ENCODE measurements around the gene ADARB2.

The ADARB2 gene

GRCh38 chr10:1395025-1395480 lies 342.3 kb downstream of the ADARB2 start:
- no peak for DNase-seq (ENCODE audit: low read depth)
- no peak for TF ChIP-seq CTCF (IDR thresholded peaks at IDR 0.05; ENCODE audit: low read depth, low read length, missing control alignments)
- no peak overlapping the region for H3K4me3 ChIP-seq (ENCODE audit: low read depth, low read length)

- no peak overlapping the region for H3K4me3 ChIP-seq (ENCODE audit: low read depth, low read length)
- DNase-seq (ENCODE audit: low read depth), result no peak
- no peak for TF ChIP-seq CTCF (IDR thresholded peaks at IDR 0.05; ENCODE audit: low read depth, low read length, missing control alignments)
These were observed 343.0 kb downstream of the ADARB2 start for GRCh38 chr10:1394155-1394912.

GRCh38 chr10:1393481-1393880 lies 343.8 kb downstream of the ADARB2 start:
- no peak for TF ChIP-seq CTCF (IDR thresholded peaks at IDR 0.05; ENCODE audit: low read depth, low read length, missing control alignments)
- DNase-seq (ENCODE audit: low read depth), result no peak
- no peak overlapping the region for H3K4me3 ChIP-seq (ENCODE audit: low read depth, low read length)

GRCh38 chr10:1392127-1392526 lies 345.2 kb downstream of the ADARB2 start:
- no peak for DNase-seq (ENCODE audit: low read depth)
- TF ChIP-seq CTCF (IDR thresholded peaks at IDR 0.05; ENCODE audit: low read depth, low read length, missing control alignments), result no peak
- no peak overlapping the region for H3K4me3 ChIP-seq (ENCODE audit: low read depth, low read length)

- no peak for DNase-seq (ENCODE audit: low read depth)
- no peak for TF ChIP-seq CTCF (IDR thresholded peaks at IDR 0.05; ENCODE audit: low read depth, low read length, missing control alignments)
- H3K4me3 ChIP-seq (ENCODE audit: low read depth, low read length), result no peak overlapping the region
These were observed 347.1 kb downstream of the ADARB2 start for GRCh38 chr10:1390200-1390599.

- H3K4me3 ChIP-seq (ENCODE audit: low read depth, low read length), result no peak overlapping the region
- no peak for DNase-seq (ENCODE audit: low read depth)
- TF ChIP-seq CTCF (IDR thresholded peaks at IDR 0.05; ENCODE audit: low read depth, low read length, missing control alignments), result no peak
These were observed 353.3 kb downstream of the ADARB2 start for GRCh38 chr10:1384026-1384425.

- H3K4me3 ChIP-seq (ENCODE audit: low read depth, low read length), result no peak overlapping the region
- TF ChIP-seq CTCF (IDR thresholded peaks at IDR 0.05; ENCODE audit: low read depth, low read length, missing control alignments), result no peak
- DNase-seq (ENCODE audit: low read depth), result no peak
These were observed 354.6 kb downstream of the ADARB2 start for GRCh38 chr10:1382711-1383110.

All from GM12864 (cell line).